GM21737 (cell line): ENCODE results near the gene DTX3.
"Not testable (repeated sequence)": the region's sequence is repeated elsewhere in the genome, so short reads cannot be mapped to it uniquely, and the experiment has no call there.

Experiments
- ATAC-seq: cut with Tn5 transposase; IDR thresholded peaks from one replicate; pipeline ENCODE4 v1.9.1; 2021; ENCODE audit warnings: mild to moderate bottlenecking, moderate library complexity; ENCODE audit not compliant: unreplicated experiment

The DTX3 gene

GRCh38 chr12:57631566-57632072 is 27.0 kb downstream of the DTX3 start:
- no peak for ATAC-seq

DNA sequence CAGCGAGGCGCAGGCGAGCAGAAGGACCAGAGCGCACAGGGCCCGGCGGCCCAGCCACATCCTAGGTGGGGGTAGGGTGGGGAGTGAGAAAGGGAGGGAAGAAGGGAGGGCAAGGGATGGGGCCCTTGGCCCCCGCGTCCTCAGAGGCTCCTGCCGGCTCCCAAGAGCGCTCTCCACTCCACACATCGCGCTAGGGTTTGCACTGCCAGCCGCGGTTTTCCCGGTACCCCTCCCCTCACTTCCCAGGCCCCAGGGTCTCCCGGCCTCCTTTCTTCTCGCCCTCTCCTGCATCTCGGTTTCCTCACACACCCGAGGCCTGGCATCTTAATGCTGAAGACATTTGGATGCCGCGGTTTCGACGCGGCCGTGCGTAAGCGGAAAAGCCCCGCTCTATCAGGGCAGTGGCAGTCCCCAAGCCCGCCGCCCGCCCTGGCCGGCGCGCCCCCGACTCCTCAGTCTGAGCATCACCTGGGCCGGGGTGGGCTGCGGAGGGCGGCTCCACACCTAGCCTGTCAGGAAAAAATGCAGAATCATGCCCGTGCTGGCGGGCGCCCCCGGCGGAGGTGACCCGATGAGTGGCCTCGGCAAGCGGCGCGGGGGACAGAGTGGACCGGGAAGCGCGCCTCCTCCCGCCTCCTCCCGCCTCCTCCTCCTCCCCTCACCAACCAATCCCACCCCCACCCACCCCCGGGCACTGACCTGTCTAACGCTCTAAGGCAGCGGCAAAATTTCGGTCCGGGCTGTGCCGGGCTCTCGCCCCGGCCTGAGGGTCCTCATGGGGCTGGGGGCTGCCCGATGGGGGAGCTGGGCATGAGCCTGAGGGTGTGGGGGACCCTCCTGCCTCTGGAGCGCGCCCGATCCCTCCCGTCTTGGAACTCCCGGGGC is 27.7 kb downstream of the DTX3 start:
- no peak for ATAC-seq

DNA sequence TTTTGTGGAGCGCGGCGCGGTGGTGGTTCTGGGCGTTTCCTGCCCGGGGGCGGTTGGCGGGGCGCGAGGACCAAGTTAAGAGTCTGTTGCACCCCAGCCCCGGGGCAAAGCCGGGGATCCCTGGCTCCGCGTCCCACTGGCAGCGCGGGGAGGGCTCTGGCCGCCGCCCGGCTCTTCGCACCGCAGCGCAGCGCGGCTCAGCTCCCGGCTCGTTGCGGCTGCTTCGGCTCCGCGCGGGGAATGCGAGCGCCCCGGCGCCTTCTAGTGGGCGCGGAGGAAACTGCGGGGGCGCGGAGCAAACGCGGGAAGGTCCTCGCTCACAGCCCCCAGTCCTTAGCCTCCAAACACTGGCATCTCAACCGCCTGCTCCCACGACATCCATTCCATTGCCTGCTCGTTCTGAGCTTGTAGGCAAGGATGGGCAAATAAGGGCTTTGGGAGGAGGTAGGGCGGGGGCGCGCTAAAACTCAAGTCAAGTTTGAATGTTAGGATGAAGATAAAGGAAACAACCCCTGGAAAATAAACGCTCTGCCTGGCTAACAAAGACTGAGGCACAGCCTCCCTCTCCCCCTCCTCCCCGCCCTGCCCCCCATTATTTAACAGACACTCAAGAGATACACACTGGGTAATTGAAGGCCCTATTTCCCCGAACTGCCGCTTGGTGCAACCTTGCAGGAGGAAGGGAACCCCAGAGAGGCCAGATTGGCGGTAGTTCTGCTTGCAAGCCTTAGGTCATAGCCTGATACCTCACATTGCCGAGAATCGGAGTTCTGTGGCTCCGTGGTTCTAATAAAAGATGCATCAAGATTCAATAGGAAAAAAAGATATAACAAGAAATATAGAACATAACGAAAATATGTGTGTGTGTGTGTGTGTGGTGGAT is 28.6 kb downstream of the DTX3 start, which contains the start of gene B4GALNT1:
Gene B4GALNT1 (minus strand): TSS at position 244 of the 883 bp plus-strand sequence. CDS start 1,069 bp downstream, outside the sequence.
- peak; percentile 78 for ATAC-seq

DNA sequence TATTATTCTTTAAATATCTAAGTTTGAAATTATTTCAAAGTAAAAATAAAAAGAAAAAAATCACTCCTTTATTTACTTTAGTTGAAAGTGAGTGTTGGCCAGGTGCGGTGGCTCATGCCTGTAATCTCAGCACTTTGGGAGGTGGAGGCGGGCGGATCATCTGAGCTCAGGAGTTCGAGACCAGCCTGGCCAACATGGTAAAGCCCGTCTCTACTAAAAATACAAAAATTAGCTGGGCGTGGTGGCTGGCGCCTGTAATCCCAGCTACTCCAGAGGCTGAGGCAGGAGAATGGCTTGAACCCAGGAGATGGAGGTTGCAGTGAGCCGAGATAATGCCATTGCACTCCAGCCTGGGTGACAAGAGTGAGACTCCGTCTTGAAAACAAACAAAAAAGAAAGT is 32.1 kb downstream of the DTX3 start:
- not testable (repeated sequence) for ATAC-seq

DNA sequence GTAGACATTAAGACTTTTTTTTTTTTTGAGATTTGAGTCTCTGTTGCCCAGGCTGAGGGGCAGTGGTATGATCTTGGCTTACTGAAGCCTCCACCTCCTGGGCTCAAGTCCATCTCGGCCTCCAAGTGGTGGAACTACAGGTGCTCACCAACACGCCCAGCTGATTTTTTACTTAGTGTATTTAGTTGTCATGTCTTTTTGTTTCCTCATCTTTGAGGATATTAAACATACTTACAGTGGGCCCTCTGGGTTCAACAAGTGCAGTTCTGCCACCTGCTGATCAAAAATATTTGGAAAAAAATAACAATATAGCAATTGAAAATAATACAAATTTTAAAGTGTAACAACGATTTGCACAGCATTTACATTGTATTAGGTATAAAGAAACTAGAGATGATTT is 32.7 kb downstream of the DTX3 start:
- no peak for ATAC-seq

GRCh38 chr12:57638096-57638495 is 33.5 kb downstream of the DTX3 start:
- no peak for ATAC-seq

- no peak for ATAC-seq
These were observed 35.8 kb downstream of the DTX3 start for GRCh38 chr12:57640175-57641042.

GRCh38 chr12:57641699-57642442 is 37.2 kb downstream of the DTX3 start:
- ATAC-seq, result no peak

GRCh38 chr12:57645990-57646658 is 41.5 kb downstream of the DTX3 start:
- ATAC-seq, result not testable (repeated sequence)

- not testable (repeated sequence) for ATAC-seq
These were observed 42.0 kb downstream of the DTX3 start for GRCh38 chr12:57646659-57647049.

GRCh38 chr12:57654042-57654441 is 49.4 kb downstream of the DTX3 start:
- ATAC-seq, result no peak

- ATAC-seq, result no peak
These were observed 51.1 kb downstream of the DTX3 start for GRCh38 chr12:57655541-57656240.

GRCh38 chr12:57656408-57656807 is 51.8 kb downstream of the DTX3 start:
- ATAC-seq, result not testable (repeated sequence)

GRCh38 chr12:57657744-57658143 is 53.1 kb downstream of the DTX3 start:
- ATAC-seq, result no peak

GRCh38 chr12:57658890-57659289 is 54.3 kb downstream of the DTX3 start:
- ATAC-seq, result no peak
